A549 (cell line): ENCODE measurements around the gene PNPLA8. TPM values are rescaled to one million over a fixed set of nuclear protein-coding genes. Genes with fewer than 3 reads are reported as not detected.
A peak's percentile ranks its signal among the peaks of the same experiment; 100 is the strongest.

ENCODE experiments used
- ATAC-seq, 2 experiments: fragments of 200-7000 bp in 1 of 2; fragments of >200 bp in 1 of 2; cut with Nextera tagmentation in 1 of 2; cut with Tn5 transposase in 1 of 2; 3 replicates each; pipeline versions ENCODE4 v1.8.0 to v1.9.1; 2018 to 2020; ENCODE audit warnings: mild to moderate bottlenecking in 1 of 2, moderate library complexity in 1 of 2
- CTCF ChIA-PET: fragments of 300-600 bp; sonication (Branson Sonifier 250); formaldehyde crosslinking; extraction: SDS; loops from one replicate; lab custom pipeline; 2021; ENCODE audit warnings: antibody characterized with exemption, inconsistent platforms; lab: Yijun Ruan, JAX
- POLR2A ChIA-PET: fragments of 350-600 bp; formaldehyde crosslinking; extraction: SDS; loops from one replicate; lab custom pipeline; 2021; ENCODE audit warnings: antibody characterized with exemption, inconsistent platforms; lab: Yijun Ruan, JAX
- DNase-seq, 2 experiments: peaks; one replicate each; pipeline versions ENCODE4 v3.0.0 to v3.0.0-alpha.2; 2011 to 2016; ENCODE audit warnings: low read depth in 1 of 2, low spot score in 1 of 2
- FAIRE-seq: peaks from 2 replicates; lab custom pipeline; 2011; peaks lifted over from hg19 to GRCh38; lab: Jason Lieb, UNC
- H3K27ac ChIP-seq, 2 experiments: fragments of >200 bp; sonication (Bioruptor Twin); formaldehyde crosslinking; 3 replicates each; pipeline ENCODE4 v1.5.1; 2016 to 2017
- H3K4me1 ChIP-seq: fragments of >200 bp; sonication (Bioruptor Twin); formaldehyde crosslinking; 3 replicates; pipeline ENCODE4 v1.6.1; 2016
- H3K4me2 ChIP-seq: fragments of >200 bp; sonication (Bioruptor Twin); formaldehyde crosslinking; 3 replicates; pipeline ENCODE4 v1.6.1; 2016
- H3K4me3 ChIP-seq: fragments of >200 bp; sonication (Bioruptor Twin); formaldehyde crosslinking; 3 replicates; pipeline ENCODE4 v1.5.1; 2016
- H3K9me3 ChIP-seq: fragments of >200 bp; sonication (Bioruptor Twin); formaldehyde crosslinking; 3 replicates; pipeline ENCODE4 v1.6.1; 2016
- BCL3 ChIP-seq: fragments of >200 bp; sonication (Bioruptor Twin); formaldehyde crosslinking; IDR thresholded peaks from 3 replicates; pipeline ENCODE4 v1.6.1; 2016
- CBX2 ChIP-seq: fragments of 200-600 bp; sonication (generic); IDR thresholded peaks from 2 replicates; pipeline ENCODE4 v1.6.1; 2016; ENCODE audit warnings: low read depth, mild to moderate bottlenecking, borderline replicate concordance
- CHD4 ChIP-seq: fragments of 200-600 bp; sonication (generic); IDR thresholded peaks from 2 replicates; pipeline ENCODE4 v1.6.1; 2016; ENCODE audit warnings: antibody characterized with exemption, mild to moderate bottlenecking, borderline replicate concordance
- CTCF ChIP-seq: fragments of >200 bp; sonication (Bioruptor Twin); formaldehyde crosslinking; IDR thresholded peaks from 3 replicates; pipeline ENCODE4 v1.5.1; 2016
- EHMT2 ChIP-seq: fragments of 200-600 bp; sonication (generic); IDR thresholded peaks from 2 replicates; pipeline ENCODE4 v1.6.1; 2016; ENCODE audit warnings: antibody characterized with exemption, low read depth, mild to moderate bottlenecking, moderate library complexity
- HES2 ChIP-seq: fragments of >200 bp; sonication (Bioruptor Twin); formaldehyde crosslinking; IDR thresholded peaks from 2 replicates; pipeline ENCODE4 v1.6.1; 2016
- KDM5A ChIP-seq: fragments of 200-600 bp; sonication (generic); IDR thresholded peaks from 2 replicates; pipeline ENCODE4 v1.6.1; 2016; ENCODE audit warnings: antibody characterized with exemption, mild to moderate bottlenecking
- MYC ChIP-seq: IDR thresholded peaks from 2 replicates; pipeline ENCODE4 v1.6.1; 2012; ENCODE audit warnings: mild to moderate bottlenecking, inconsistent platforms, low read length, improper control_type of control experiment, borderline replicate concordance
- NR3C1 ChIP-seq: fragments of >200 bp; sonication (Bioruptor Twin); formaldehyde crosslinking; IDR thresholded peaks from 3 replicates; pipeline ENCODE4 v1.6.1; 2017
- RAD21 ChIP-seq, 2 experiments: fragments of >200 bp in 1 of 2; sonication (Bioruptor Twin) in 1 of 2; formaldehyde crosslinking in 1 of 2; IDR thresholded peaks in 1 of 2; conservative IDR thresholded peaks in 1 of 2; 2 replicates in 1 of 2; 3 replicates in 1 of 2; pipeline ENCODE4 v1.6.1; 2012 to 2018; ENCODE audit warnings: inconsistent platforms in 1 of 2
- SMC3 ChIP-seq: fragments of >200 bp; sonication (Bioruptor Twin); formaldehyde crosslinking; IDR thresholded peaks from 3 replicates; pipeline ENCODE4 v1.6.1; 2018; ENCODE audit warnings: inconsistent platforms
- USF2 ChIP-seq: fragments of 450-650 bp; IDR thresholded peaks from 2 replicates; pipeline ENCODE4 v1.6.1; 2014; ENCODE audit warnings: antibody characterized with exemption
- ZNF302 ChIP-seq: fragments of 250-450 bp; sonication (Bioruptor Pico); IDR thresholded peaks from 2 replicates; pipeline ENCODE4 v1.9.0; 2021; ENCODE audit warnings: inconsistent platforms, mild to moderate bottlenecking, moderate library complexity
- WGBS: methylation state at CpG from one replicate; pipeline ENCODE4 v1.1.6; 2017; ENCODE audit errors: missing lambda C conversion rate; 5-methylcytosine and 5-hydroxymethylcytosine counted together
- polyA plus RNA-seq, 4 experiments: library from polyadenylated mRNA; depleted of rRNA in 3 of 4; stranded (reverse); fragments of >200 nt; fragmentation: RNase III in 1 of 4; extraction: RNeasy Plus Mini Kit Qiagen cat#74134 plus additional on column Dnase treatment in 1 of 4; gene quantifications; 2 replicates in 3 of 4; 3 replicates in 1 of 4; pipeline ENCODE4 v1.2.3, GENCODE V29; 2011 to 2017
- TF ChIP-seq, protein P1 (sequence below): IDR thresholded peaks from 2 replicates; pipeline ENCODE4 v1.6.1; 2012; ENCODE audit warnings: low read depth, borderline replicate concordance
- TF ChIP-seq, protein P2 (sequence below): IDR thresholded peaks from 2 replicates; pipeline ENCODE4 v1.6.1; 2012
- TF ChIP-seq, protein P3 (sequence below): fragments of 250-450 bp; sonication (Bioruptor Pico); IDR thresholded peaks from 2 replicates; pipeline ENCODE4 v1.5.0; 2020; ENCODE audit warnings: low read depth, mild to moderate bottlenecking, moderate library complexity

Gene PNPLA8
- polyA plus RNA-seq, 2 of the 4 experiments (the other 2 are of a cell fraction) = 16.1 to 29.6 TPM

GRCh38 chr7:108459922-108460551, 65.9 kb downstream of the PNPLA8 start:
- FAIRE-seq (peak; percentile 86), ATAC-seq (peak in 1 of 2 experiments; percentile 36; a peak in 3 of 6 replicates)

GRCh38 chr7:108457871-108458270, 68.1 kb downstream of the PNPLA8 start:
- POLR2A ChIA-PET = no interaction called here
- Histone ChIP-seq H3K4me1 (peaks cover 37% of the 10 kb centered on the region), H3K9me3 (no peaks in the 10 kb centered on the region), H3K4me2 (no peak overlapping the region), H3K4me3 (no peak overlapping the region), H3K27ac (peak overlapping the region; percentile 90 to 96; a peak in 2 of 6 replicates)
- CTCF ChIA-PET = interaction anchor here (1.9 to 3.9 kb wide), 2 partner anchors 10 to 277 kb away, joined by 7 to 16 read pairs; no protein-coding TSS in a partner anchor
- TF ChIP-seq, protein P1, sequence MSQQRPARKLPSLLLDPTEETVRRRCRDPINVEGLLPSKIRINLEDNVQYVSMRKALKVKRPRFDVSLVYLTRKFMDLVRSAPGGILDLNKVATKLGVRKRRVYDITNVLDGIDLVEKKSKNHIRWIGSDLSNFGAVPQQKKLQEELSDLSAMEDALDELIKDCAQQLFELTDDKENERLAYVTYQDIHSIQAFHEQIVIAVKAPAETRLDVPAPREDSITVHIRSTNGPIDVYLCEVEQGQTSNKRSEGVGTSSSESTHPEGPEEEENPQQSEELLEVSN = no peak
- no peak for TF ChIP-seq CBX2
- no peak for TF ChIP-seq HES2
- no peak for TF ChIP-seq MYC
- TF ChIP-seq CHD4 = no peak
- TF ChIP-seq EHMT2 = no peak
- no peak for TF ChIP-seq BCL3
- TF ChIP-seq NR3C1 = no peak
- TF ChIP-seq ZNF302 (CRISPR knock-in tag) = no peak
- TF ChIP-seq USF2 = no peak
- ATAC-seq (no peak), DNase-seq (no peak), FAIRE-seq (no peak)

More at GRCh38 chr7:108459922-108460551, 65.9 kb downstream of the PNPLA8 start:
- Histone ChIP-seq H3K27ac (peak overlapping the region; percentile 44 to 48; a peak in 3 of 6 replicates), H3K4me3 (no peak overlapping the region), H3K9me3 (no peaks in the 10 kb centered on the region), H3K4me1 (peaks cover 23% of the 10 kb centered on the region), H3K4me2 (peak overlapping the region; percentile 18; the same call in 2 of the 3 replicates)
- ChIA-PET CTCF (interaction anchor here (0.6 to 3.9 kb wide), 21 partner anchors 8 to 395 kb away, joined by 3 to 23 read pairs (median 4); no protein-coding TSS in a partner anchor), POLR2A (no interaction called here)
- 28% methylated on average over 3 of the region's 3 CpGs for WGBS
- peak; percentile 55 to 63 for DNase-seq
- TF ChIP-seq, protein P2, sequence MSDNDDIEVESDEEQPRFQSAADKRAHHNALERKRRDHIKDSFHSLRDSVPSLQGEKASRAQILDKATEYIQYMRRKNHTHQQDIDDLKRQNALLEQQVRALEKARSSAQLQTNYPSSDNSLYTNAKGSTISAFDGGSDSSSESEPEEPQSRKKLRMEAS = 0 out of 2 replicates have a peak, but pooled peaks have one; percentile 28
- TF ChIP-seq, protein P3, sequence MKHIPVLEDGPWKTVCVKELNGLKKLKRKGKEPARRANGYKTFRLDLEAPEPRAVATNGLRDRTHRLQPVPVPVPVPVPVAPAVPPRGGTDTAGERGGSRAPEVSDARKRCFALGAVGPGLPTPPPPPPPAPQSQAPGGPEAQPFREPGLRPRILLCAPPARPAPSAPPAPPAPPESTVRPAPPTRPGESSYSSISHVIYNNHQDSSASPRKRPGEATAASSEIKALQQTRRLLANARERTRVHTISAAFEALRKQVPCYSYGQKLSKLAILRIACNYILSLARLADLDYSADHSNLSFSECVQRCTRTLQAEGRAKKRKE (CRISPR knock-in tag) = no peak
- TF ChIP-seq SMC3 (peak; percentile 88), RAD21 (conservative IDR thresholded peaks at IDR 0.05 in 1 of 2, IDR thresholded peaks at IDR 0.05 in 1 of 2) (peak; percentile 81 to 85), KDM5A (no peak), CTCF (peak; percentile 83)
